Ramos (cell line): ENCODE measurements around the gene HMMR.

ENCODE experiments used
- in situ Hi-C: fragments of 300-500 bp; cut with MboI; formaldehyde crosslinking; loops from one replicate; pipeline ENCODE4 v1.14.3; 2022; ENCODE audit warnings: low sequenced_read_pairs; ENCODE audit not compliant: unreplicated experiment

HMMR gene

DNA sequence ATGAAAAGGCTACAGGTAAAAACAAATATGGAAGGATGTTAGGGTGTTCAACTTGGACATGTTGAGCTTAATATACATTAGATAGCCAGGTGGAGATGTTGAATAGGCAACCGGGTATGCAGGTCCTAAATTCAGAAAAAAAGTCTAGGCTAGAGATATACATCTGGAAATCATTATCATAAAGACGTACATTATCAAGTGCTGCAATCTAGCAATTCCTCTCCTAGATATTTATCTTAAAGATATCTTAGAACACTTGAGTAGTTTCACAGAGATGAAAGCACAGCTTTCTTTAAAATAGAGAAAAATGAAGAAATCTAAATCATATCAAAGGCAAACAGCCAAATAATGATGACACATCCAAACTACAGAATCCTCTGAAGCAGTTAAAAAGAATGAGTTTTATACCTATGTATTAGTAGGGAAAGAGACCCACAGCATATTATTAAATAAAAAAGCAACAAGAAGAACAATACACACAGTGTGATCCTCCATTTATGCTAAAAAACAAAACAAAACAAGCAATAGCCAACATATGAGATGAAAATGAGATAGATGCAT, 4.3 kb upstream of the HMMR start:
- in situ Hi-C loops = no loop called here

DNA sequence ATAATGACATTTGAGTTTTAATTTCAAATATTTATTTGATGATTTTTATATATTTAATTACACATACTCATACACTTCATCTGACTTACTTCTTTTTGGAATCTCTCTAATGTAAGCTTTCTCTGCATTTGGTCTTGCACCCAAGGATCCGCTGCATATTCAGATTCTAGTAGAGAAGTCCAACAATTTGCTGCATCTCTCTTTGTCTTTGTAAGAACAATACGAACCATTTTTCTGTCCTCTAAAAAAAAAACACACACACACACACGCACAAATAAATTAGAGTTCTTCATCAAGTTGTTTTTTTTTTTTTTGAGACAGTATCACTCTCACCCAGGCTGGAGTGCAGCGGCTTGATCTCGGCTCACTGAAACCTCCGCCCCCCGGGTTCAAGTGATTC, 3.6 kb upstream of the HMMR start:
- in situ Hi-C loops = no loop called here

DNA sequence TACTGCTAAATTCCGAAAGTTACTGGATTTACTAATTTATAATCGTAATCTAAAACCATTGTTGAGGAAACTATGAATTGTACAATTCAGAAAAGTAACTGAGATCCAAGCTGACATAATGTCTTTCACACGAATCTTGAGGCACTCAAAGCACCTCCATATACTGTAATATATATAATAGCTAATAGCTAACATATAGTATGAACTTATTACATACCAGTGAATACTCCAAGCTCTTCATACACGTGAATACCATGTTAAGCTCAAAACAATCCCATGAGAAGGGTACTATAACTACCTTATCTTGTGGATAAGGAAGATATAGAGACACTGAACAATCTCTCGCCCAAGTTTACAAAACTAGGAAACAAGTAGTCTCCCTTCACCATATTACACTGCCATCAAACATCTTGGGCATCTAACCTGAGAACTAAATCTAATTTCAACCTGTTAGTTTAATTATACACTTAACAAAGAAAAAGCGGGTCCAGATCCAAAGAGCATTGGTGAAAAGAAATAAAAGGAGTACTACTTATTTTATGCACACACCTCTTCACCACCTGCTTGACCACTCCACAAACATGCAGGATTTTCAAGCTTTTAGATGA, 1.6 kb upstream of the HMMR start:
- in situ Hi-C loops = no loop called here

DNA sequence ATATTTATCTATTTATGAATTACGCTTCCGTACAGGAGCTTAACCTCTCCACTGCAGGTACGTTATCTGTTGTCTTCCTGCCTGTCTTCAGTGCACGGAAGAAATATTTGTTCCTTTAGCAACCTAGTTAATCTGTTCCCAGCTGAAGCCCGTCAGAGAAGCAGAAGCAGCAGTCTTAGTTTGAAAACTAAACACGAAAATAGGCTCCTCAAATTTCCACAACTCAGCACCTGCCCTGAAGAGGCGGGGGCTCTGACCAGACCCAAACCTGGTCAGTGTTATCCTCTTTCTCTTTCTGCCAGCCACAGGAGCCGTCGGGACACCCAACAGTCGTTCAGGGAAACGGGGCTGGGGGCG, 992 bp upstream of the HMMR start:
- in situ Hi-C loops = no loop called here

DNA sequence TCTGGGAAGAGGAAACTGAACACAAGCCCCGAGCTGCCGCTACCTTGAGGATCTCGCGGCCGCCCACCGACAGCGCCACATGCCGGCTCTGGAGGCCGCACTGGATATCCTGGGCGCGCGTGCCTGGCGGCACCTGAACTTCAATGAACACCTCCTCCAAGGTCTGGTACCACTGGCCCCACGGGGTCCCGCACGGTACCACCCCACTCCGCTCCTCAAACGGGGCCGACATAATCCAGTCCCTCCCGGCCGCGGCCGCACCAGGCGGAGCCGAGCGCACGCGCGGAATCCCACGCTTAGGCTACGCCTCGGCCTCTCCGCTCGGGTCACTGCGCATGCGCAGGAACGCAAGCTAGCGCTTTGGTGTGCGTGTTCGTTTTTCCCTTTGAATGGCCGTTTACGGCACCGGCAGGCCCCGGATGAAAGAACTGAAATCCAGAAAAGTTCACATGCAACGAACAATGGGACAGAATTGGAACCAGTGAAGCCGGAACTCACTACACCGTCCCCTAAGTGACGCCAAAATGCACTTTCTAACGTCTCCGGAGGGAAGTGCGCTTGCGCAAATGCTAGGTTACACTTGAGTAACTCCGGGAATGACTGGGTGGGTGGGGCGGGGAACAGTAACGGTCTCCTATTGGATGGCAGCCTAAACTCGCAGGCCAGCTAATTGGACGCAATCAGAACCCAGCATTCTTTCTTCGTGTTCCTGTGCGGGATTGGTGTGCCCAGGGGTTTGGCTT, 442 bp upstream of the HMMR start, which contains the start of gene NUDCD2:
NUDCD2 (minus strand) TSS at position 284 of the 743 bp plus-strand sequence; CDS start at position 232, 52 bp downstream.
- in situ Hi-C loops = no loop called here

DNA sequence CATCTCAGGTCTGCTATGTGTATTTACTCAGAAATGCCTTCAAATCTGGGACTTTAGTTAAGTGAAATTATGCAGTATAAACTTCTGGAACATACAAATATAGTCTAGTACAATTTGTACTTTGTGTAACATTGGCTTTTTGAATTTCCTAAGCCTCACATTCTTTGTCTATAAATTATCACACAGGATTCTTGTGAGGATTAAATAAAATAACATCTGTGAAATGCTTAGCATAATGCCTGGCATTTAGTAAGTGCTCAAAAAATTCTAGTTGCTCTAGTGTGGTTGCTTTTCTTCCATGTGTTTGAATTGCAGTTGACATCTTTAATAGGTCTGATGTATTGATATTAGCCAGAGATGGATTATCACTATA, 2.6 kb downstream of the HMMR start:
- in situ Hi-C loops = no loop called here

DNA sequence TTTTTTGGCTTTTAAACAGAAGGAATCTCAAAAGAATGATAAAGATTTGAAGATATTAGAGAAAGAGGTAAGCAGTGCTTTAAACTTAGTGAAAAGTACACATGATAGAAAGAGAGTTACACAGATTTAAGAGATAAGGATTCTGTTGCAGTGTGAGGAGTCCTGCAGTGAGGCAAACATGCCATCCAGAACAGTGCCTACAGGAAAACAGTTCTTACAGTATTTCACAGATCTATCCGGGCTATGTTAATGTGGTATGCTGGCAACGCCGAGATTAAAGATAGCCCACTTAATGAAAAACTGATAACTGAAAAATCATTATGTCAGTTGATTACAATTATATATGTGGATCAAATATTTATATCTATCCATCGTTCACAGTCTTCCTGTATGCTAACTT, 7.2 kb downstream of the HMMR start:
- in situ Hi-C loops = no loop called here

DNA sequence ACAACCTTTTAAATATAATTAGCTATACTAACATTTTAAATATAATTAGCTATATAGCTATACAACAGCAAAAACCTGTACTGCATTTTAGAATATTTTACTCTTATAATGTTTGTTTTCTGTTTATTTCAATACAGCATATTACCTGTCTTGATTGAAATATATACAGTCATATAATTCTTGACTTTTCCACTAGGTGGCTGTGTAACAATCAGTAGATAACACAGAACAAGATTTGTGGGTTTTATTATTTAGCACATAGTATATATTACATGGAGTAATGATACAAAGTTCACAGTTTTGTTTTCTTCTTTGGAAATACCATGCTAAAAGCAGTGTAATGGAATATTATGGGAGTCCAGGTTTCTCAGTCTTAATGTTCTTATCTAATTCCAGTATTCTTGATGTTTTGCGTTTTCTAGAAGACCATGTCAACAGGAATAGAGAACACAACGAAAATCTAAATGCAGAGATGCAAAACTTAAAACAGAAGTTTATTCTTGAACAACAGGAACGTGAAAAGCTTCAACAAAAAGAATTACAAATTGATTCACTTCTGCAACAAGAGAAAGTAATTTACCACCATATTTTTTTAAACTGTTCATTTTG, 13.3 kb downstream of the HMMR start:
- in situ Hi-C loops = no loop called here

DNA sequence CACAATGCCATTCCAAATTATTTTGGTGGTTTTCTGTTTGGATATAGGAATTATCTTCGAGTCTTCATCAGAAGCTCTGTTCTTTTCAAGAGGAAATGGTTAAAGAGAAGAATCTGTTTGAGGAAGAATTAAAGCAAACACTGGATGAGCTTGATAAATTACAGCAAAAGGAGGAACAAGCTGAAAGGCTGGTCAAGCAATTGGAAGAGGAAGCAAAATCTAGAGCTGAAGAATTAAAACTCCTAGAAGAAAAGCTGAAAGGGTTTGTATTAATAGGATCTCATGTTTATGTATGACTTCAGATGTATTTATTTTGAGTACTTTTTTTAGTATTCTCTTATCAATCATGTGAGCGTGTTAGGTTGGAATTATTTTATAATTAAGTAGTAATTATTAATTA, 15.0 kb downstream of the HMMR start:
- in situ Hi-C loops = no loop called here

DNA sequence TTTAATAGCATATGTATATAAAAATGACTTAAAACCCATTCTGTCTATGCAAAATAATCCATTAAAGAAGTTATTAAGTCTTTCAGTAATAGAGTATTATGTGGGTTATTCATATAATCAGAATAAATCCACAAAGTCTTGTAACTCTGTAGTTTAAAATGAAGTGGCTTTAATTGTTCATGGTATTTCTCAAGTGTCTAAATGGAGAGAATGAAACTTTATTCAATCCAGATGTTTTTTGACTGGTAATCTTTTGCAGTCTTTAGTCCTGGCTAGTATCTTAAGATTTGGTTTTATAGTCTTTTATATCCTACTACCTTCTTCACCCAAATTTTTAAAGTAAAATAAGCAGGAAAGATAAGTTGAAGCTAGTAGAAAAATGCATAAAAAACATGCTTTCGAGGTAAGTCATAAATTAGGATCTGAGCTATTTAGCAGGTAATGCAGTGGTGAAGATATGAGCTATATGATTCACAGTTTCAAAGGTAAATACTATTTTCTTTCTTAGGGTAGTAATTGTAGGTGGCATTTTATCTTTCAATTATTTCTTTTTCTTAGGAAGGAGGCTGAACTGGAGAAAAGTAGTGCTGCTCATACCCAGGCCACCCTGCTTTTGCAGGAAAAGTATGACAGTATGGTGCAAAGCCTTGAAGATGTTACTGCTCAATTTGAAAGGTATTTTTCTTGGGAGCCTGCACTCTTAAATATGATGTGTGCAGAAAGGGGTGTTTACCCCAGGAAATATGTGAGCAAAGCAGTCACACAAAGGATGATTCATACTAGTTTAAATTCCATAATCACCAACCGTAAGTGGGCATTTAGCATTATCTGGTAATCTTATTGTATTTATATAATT, 17.9 kb downstream of the HMMR start:
- in situ Hi-C loops = no loop called here

DNA sequence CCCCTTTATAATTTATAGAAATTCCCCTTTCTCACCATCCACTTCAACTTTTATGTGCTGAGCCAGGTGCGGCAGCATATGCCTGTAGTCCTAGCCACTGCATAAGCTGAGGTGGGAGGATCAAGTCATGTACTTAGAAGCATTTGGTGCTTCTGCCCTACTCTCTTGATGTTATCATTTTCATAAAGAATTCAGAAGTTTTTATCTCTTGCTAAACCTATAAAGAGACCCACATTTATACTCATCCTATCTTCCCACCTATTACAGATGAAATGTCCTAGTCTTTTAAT, 18.5 kb downstream of the HMMR start:
- in situ Hi-C loops = no loop called here

DNA sequence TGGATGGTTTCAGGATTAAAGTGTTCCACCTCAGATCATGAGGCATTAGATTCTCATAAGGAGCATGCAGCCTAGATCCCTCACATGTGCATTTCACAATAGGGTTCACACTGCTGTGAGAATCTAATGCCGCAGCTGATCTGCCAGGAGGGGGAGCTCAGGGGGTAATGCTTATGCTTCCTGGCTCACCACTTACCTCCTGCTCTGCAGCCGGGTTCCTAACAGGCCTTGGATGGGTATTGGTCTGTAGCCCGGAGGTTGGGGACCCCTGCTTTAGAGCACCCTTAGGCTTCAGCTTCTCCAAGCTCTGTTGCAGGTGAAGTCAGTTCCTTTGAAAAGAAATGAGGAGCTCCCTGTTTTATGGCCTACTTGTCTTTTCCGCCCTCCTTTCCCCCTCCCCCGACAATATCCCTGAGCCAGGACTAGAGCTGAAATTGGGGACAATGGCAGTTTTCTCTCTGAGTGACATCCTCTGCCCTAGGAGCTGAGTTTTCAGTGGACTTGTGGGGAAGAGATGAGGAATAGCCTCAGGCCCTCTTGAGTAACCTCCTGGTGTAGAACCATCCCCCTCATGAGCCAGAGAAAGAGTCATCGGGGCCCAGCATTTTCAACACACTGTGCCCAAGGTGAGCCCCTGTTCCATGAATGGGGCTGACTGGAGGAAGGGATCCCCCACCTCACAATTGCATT, 28.8 kb downstream of the HMMR start:
- in situ Hi-C loops = no loop called here

DNA sequence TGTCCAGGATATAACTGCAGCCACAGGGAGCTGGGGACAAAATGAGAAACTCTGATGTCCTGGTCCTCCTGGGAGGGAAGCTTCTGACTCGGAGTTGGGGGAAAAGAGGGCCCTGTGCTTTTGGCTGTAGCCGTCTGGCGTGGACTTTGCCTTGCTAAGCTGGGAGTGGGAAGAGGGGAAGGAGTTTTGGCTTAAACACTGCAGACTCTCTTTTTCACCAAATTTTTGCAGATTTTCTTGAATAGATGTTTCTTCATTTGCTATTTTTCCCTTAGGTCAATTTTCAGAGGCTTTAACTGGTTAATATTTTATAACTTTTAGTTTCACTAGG, 29.3 kb downstream of the HMMR start:
- in situ Hi-C loops = no loop called here

DNA sequence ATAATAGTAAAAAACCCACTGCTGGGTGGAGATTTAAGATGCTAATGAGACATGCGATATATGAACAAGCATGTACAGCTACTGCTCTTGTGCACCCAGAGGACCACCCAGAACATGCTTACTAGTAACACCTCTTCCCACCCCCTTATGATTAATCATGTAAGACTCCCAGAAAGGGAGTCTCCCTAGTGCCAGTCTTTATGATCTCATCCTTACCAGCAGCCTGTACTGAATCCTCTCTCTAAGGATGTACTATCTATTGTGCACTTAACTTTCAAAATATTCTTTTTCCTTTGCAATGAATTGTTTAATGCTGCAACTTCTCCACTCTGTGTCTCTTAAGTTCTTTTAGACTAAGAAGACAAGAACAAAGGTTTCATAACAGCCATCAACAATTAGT, 35.9 kb downstream of the HMMR start:
- in situ Hi-C loops = no loop called here

DNA sequence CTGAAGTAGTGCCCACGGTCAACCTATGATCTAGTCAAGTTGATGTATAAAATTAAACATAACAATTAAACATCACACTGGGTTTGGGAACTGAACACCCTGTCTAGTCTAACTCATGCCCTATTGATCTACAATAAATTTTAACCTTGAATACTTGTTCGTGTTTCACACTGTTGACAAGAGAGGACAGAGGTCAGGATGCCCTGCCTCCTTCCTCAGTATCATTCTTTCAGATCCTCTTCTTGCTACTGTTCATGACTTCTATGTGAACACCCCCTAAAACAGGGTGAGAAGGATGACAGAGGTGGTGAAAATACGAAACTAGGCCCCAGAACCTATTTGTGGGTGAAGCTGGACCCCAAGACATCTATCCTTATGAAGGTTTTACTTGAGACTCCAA, 36.9 kb downstream of the HMMR start:
- in situ Hi-C loops = no loop called here

DNA sequence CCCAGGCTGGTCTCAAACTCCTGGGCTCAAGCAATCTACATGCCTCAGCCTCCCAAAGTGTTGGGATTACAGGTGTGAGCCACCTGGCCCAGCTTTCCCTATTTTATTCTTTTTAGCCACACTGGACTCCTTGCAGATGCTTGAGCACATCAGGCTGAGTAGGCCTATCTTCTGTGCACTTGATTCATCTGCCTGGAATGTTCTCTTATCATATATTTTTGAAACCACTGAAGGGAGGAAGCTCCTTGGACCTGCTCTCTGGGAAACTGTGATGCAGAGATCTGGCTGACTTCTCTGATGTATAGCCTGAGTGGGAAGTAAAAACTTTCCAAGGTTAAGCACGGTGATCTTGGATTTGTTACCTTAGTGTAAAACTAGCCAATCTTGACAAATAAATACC, 38.5 kb downstream of the HMMR start:
- in situ Hi-C loops = no loop called here

DNA sequence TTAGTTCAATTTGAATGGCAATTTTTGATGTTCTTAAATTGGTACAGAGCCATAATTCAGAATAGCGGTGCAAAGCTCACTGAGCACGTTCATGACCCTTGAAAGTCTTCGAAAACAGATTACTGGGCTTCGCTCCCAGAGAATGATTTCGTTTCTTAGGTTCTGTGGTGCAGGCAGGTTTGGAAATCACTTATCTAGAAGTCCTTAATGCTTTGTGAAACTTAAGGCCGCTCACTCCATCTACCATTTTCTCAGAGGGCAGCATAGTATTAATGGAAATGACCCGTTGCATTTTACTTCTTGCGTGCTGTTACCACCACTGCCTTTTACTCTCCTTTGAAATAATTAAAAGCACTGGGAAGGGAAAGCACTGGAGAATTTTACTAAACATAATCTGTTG, 42.1 kb downstream of the HMMR start:
- in situ Hi-C loops = no loop called here

DNA sequence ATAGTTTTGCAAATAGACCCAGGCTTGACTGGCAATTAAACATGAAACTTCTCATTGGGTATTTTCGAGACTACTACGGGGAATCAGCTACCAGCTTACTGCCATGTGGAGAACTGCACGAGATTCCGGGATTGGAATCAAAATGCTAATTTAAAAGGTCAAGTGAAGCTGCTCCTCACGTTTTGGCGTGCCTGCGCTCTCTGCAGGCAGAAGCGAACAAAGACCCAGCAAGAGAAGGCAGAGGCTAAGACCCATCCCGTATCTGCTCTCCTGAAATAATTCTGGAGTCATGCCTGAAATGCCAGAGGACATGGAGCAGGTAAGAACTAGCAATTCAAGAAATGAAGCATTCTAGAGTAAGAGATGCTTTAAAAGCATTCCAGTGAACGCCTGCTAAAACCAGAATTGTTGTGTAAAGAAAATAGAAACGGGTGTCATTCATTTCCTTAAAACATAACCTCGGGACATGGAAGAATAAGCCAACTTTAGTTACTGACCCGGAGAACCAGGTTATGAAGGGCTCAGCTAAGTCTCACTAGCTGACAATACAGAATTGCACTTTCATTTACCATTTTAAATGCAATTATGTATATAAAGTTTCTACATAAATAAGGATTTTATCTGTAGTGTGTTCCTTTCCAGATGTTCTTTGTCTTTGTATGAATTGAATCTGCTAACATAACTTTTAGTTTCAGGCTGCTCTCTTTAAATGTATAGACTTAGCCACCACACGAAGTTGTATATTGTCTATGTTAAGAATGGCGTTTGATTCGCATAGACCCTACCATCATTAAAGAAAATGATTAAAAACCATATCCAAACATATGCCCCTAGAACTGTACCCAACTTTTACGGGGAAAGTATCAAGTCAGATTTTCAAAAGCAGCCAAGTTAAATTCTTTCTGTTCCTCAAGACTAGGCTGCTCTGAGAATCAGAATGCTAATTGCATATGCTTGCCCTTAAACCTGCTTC, 43.0 kb downstream of the HMMR start:
- in situ Hi-C loops = no loop called here
